Karpas-422 (cell line): Measurements from ENCODE around the gene MKI67. TPM values are rescaled to one million over a fixed set of nuclear protein-coding genes. Genes with fewer than 3 reads are reported as not detected.
"Not testable (repeated sequence)": the region's sequence is repeated elsewhere in the genome, so short reads cannot be mapped to it uniquely, and the experiment has no call there.

Source experiments
- DNase-seq: peaks from one replicate; pipeline ENCODE4 v3.0.0-alpha.2; 2015
- H2AFZ ChIP-seq: fragments of 200-600 bp; sonication (generic); 2 replicates; pipeline ENCODE4 v1.6.1; 2014; ENCODE audit warnings: antibody characterized with exemption, low read length, mixed read lengths
- H3K27ac ChIP-seq: fragments of 200-600 bp; sonication (generic); 2 replicates; pipeline ENCODE4 v1.5.1; 2014; ENCODE audit warnings: mild to moderate bottlenecking, low read length, moderate library complexity
- H3K27me3 ChIP-seq: fragments of 200-600 bp; sonication (generic); 2 replicates; pipeline ENCODE4 v1.6.1; 2014; ENCODE audit warnings: low read length, mixed read lengths
- H3K36me3 ChIP-seq: fragments of 200-600 bp; sonication (generic); 2 replicates; pipeline ENCODE4 v1.6.1; 2014; ENCODE audit warnings: low read length, mixed read lengths; ENCODE audit not compliant: insufficient read depth
- H3K4me1 ChIP-seq: fragments of 200-600 bp; sonication (generic); 2 replicates; pipeline ENCODE4 v1.6.1; 2014; ENCODE audit warnings: mild to moderate bottlenecking, low read length, mixed read lengths
- H3K4me2 ChIP-seq: fragments of 200-600 bp; sonication (generic); 2 replicates; pipeline ENCODE4 v1.6.1; 2014; ENCODE audit warnings: low read length, low read depth, mild to moderate bottlenecking; ENCODE audit not compliant: poor library complexity, severe bottlenecking
- H3K4me3 ChIP-seq: fragments of 200-600 bp; sonication (generic); 2 replicates; pipeline ENCODE4 v1.5.1; 2014; ENCODE audit warnings: mild to moderate bottlenecking, antibody characterized with exemption, low read length, mixed read lengths
- H3K79me2 ChIP-seq: fragments of 200-600 bp; sonication (generic); 2 replicates; pipeline ENCODE4 v1.6.1; 2014; ENCODE audit warnings: mild to moderate bottlenecking, low read length, mixed read lengths
- H3K9ac ChIP-seq: fragments of 200-600 bp; sonication (generic); 2 replicates; pipeline ENCODE4 v1.6.0; 2014; ENCODE audit warnings: low read length
- H3K9me2 ChIP-seq: fragments of 200-600 bp; sonication (generic), shearing (Covaris generic); replicated peaks from 2 replicates; pipeline ENCODE4 v1.6.0; 2014; ENCODE audit warnings: mild to moderate bottlenecking, low read length, moderate library complexity; ENCODE audit not compliant: insufficient read depth
- H3K9me3 ChIP-seq: fragments of 300-700, 200-600 bp; sonication (generic); 2 replicates; pipeline ENCODE4 v1.6.1; 2014; ENCODE audit warnings: low read length, mixed read lengths
- H4K20me1 ChIP-seq: fragments of 200-600 bp; sonication (generic); 2 replicates; pipeline ENCODE4 v1.6.1; 2014; ENCODE audit warnings: mild to moderate bottlenecking, antibody characterized with exemption, low read length, low read depth; ENCODE audit not compliant: insufficient read depth
- total RNA-seq: library from RNA; depleted of rRNA; stranded (reverse); fragments of >200 nt; shearing (Covaris generic); gene quantifications from 2 replicates; pipeline ENCODE4 v1.2.3, GENCODE V29; 2014; ENCODE audit warnings: low replicate concordance

Gene MKI67
- total RNA-seq, 1 experiment from 2014 or later: 23.7 TPM

DNA sequence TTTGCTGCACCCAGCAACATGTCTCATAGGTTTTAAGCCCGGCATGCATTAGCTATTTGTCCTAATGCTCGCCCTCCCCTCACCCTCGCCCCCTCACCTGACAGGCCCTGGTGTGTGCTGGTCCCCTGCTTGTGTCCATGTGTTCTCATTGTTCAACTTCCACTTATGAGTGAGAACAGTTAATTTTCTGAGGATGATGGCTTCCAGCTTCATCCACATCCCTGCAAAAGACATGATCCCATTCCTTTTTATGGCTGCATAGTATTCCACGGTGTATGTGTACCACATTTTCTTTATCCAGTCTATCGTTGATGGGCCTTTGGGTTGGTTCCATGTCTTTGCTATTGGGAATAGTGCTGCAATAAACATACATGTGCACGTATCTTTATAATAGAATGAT is 40.9 kb upstream of the MKI67 start:
- not testable (repeated sequence) for H3K79me2 ChIP-seq, H3K27ac ChIP-seq, H3K9me2 ChIP-seq, DNase-seq, H3K4me1 ChIP-seq, H3K27me3 ChIP-seq, H3K36me3 ChIP-seq, H3K4me2 ChIP-seq, H4K20me1 ChIP-seq, H3K9me3 ChIP-seq, H2AFZ ChIP-seq, H3K4me3 ChIP-seq, H3K9ac ChIP-seq

DNA sequence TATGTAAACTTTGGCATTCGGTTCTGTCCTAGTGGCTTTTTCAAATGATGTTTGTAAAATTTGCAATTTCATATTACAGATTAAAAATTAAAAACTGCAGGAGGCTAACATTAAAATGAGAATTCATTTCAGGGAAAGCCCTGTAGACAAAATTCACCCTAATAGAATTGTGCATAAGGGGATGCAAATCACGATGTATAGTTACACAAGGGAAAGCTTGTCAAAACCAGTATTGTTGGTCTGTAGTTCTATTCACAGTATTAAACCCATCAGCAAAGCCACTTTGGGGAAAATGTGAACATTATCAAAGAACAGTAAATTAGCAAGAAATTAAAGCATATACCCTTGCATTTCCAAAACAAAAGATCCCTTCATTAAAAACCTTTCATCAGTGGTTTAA is 39.9 kb upstream of the MKI67 start:
- Histone ChIP-seq H3K4me2 (no peak overlapping the region), H3K9me2 (no peaks in the 10 kb centered on the region), H3K9me3 (no peaks in the 10 kb centered on the region), H2AFZ (no peak overlapping the region), H3K27ac (no peak overlapping the region), H3K9ac (no peak overlapping the region), H4K20me1 (no peaks in the 10 kb centered on the region), H3K4me1 (peaks cover 3% of the 10 kb centered on the region), H3K79me2 (no peaks in the 10 kb centered on the region), H3K4me3 (no peak overlapping the region), H3K27me3 (no peaks in the 10 kb centered on the region), H3K36me3 (no peaks in the 10 kb centered on the region)
- no peak for DNase-seq

DNA sequence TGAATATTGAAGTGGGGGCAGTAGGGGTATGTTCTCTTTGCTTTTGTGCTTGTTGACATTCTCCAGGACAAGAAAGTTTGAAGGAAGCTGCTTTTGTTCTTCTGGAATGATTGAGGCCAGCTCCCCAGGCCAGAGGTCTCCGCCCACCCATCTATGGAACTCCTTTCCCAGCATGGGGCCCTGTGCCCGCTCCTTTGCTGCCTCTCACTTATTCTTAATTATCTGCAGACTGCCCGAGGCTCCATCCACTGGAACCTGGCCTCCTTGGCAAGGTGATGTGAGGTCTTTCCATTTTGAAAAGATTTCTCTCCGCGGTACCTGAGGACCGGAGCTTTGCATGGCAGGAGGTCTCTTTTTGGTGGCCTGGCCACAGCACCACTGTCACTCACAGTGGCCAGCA is 39.3 kb upstream of the MKI67 start:
- Histone ChIP-seq H4K20me1 (no peaks in the 10 kb centered on the region), H3K27ac (no peak overlapping the region), H3K9ac (no peak overlapping the region), H3K9me2 (no peaks in the 10 kb centered on the region), H3K9me3 (no peaks in the 10 kb centered on the region), H3K36me3 (no peaks in the 10 kb centered on the region), H2AFZ (no peak overlapping the region), H3K79me2 (no peaks in the 10 kb centered on the region), H3K4me1 (peaks cover 6% of the 10 kb centered on the region), H3K4me3 (no peak overlapping the region), H3K27me3 (no peaks in the 10 kb centered on the region), H3K4me2 (no peak overlapping the region)
- DNase-seq: no peak

DNA sequence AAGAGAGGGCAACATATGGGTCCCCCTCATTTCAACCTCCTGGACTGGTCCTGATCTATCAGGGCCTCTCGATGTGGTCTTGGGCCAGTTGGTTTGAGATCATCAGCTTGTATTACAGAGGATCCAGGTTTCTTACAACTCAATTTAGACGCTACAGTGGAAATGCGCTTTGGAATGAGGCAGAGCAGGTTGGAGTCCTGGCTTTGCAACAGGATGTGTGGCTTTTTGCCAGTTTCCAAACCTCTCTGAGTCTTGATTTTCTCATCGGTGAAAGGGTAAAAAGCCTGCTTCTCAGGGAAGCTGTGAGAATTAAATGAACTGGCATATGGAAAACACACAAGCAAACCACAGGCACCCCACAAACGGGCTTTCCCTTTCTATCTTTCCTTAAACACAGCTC is 37.5 kb upstream of the MKI67 start:
- no peaks in the 10 kb centered on the region for H3K9me2 ChIP-seq
- no peak overlapping the region for H2AFZ ChIP-seq
- H3K4me1 ChIP-seq: peaks cover 6% of the 10 kb centered on the region
- no peak overlapping the region for H3K27ac ChIP-seq
- no peak for DNase-seq
- H3K9me3 ChIP-seq: no peaks in the 10 kb centered on the region
- H3K36me3 ChIP-seq: no peaks in the 10 kb centered on the region
- H3K4me3 ChIP-seq: no peak overlapping the region
- H3K4me2 ChIP-seq: no peak overlapping the region
- H3K9ac ChIP-seq: no peak overlapping the region
- no peaks in the 10 kb centered on the region for H3K27me3 ChIP-seq
- no peaks in the 10 kb centered on the region for H3K79me2 ChIP-seq
- no peaks in the 10 kb centered on the region for H4K20me1 ChIP-seq

DNA sequence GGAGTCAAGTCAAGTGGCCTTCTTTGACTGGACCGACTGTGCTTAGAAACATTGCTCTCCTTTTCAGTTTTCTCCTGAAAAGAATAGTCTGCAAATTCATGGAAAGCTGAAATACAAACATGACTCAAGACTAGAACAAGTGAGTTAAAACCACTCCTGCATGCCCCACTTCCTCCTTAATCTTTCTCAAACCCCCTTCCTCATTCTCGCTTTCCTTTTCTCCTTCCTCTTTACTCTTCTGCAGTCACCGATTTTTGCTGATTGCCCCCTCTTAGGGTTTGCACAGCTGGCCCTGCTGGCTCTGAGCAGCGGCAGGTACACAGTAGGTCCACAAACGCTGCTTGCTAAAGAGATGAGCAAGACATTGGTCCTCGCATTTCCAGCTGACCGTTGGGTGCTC is 34.8 kb upstream of the MKI67 start:
- Histone ChIP-seq H4K20me1 (no peaks in the 10 kb centered on the region), H3K9me3 (no peaks in the 10 kb centered on the region), H3K27ac (no peak overlapping the region), H3K4me2 (no peak overlapping the region), H2AFZ (no peak overlapping the region), H3K4me3 (no peak overlapping the region), H3K4me1 (peaks cover 6% of the 10 kb centered on the region), H3K79me2 (no peaks in the 10 kb centered on the region), H3K27me3 (no peaks in the 10 kb centered on the region), H3K9me2 (no peaks in the 10 kb centered on the region), H3K36me3 (no peaks in the 10 kb centered on the region), H3K9ac (no peak overlapping the region)
- peak; percentile 58 for DNase-seq

DNA sequence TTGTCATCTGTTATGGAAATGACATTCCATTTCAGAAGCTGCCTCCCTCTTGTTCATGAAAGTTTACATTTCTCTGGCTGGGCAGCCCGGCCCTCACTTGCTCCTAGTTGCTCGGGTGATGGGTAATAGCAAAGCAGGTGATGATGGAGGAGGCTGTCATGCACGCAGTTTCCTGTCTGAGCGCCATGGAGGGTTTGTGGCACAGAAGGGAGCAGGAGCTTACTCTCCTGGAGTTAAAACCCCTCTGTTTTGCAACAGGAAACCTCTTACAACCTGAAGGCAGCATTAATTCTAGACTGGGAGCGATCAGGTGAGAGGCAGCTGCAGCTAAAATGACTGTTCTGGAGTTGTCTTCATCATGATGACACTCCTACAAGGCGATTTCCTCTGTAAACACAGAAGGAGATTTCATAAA is 34.1 kb upstream of the MKI67 start:
- Histone ChIP-seq H3K27ac (no peak overlapping the region), H3K4me3 (no peak overlapping the region), H2AFZ (no peak overlapping the region), H3K27me3 (no peaks in the 10 kb centered on the region), H3K9me3 (no peaks in the 10 kb centered on the region), H3K79me2 (no peaks in the 10 kb centered on the region), H3K36me3 (no peaks in the 10 kb centered on the region), H3K4me1 (peaks cover 6% of the 10 kb centered on the region), H3K9me2 (no peaks in the 10 kb centered on the region), H3K4me2 (no peak overlapping the region), H4K20me1 (no peaks in the 10 kb centered on the region), H3K9ac (no peak overlapping the region)
- DNase-seq: no peak

DNA sequence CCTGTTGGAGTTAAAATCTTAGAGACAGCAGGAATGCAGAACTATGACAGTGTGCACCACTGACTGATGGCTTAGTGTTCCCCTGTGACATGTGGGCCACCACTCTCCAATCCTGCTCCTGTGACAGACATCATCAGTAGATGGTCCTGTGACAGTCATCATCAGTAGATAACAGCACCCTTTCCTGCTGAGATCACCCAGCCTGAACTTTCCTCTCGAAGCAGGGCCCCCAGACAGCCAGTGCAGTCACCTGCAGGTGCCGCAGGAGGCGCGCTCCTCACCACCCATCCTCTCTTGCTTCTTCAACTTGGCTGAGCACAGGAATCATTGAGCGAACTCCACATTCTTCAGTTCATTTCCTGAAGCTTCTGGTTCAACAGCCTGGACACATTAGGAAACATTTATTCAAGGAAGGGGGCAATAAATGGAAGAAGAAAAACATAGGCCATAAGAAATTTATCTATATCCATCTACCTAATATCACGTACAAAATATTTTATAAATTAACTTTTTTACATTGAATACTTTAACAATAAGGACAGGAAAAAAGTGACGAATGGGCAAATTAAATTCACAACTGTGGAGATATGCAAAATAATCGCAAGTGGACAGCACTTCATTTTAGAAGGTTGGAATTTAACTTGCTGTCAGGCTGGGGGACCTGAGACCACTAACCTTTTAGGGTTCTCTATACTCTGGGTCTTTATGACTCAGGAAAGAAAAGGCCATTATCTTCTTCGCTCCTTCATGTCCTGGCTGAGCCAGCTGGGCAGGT is 32.0 kb upstream of the MKI67 start:
- H3K27me3 ChIP-seq: no peaks in the 10 kb centered on the region
- no peaks in the 10 kb centered on the region for H3K79me2 ChIP-seq
- H3K9me2 ChIP-seq: no peaks in the 10 kb centered on the region
- no peaks in the 10 kb centered on the region for H3K36me3 ChIP-seq
- no peak overlapping the region for H3K9ac ChIP-seq
- peak; percentile 52 for DNase-seq
- peaks cover 6% of the 10 kb centered on the region for H3K4me1 ChIP-seq
- H3K9me3 ChIP-seq: no peaks in the 10 kb centered on the region
- no peak overlapping the region for H3K4me3 ChIP-seq
- no peak overlapping the region for H3K27ac ChIP-seq
- H2AFZ ChIP-seq: no peak overlapping the region
- no peak overlapping the region for H3K4me2 ChIP-seq
- H4K20me1 ChIP-seq: no peaks in the 10 kb centered on the region

DNA sequence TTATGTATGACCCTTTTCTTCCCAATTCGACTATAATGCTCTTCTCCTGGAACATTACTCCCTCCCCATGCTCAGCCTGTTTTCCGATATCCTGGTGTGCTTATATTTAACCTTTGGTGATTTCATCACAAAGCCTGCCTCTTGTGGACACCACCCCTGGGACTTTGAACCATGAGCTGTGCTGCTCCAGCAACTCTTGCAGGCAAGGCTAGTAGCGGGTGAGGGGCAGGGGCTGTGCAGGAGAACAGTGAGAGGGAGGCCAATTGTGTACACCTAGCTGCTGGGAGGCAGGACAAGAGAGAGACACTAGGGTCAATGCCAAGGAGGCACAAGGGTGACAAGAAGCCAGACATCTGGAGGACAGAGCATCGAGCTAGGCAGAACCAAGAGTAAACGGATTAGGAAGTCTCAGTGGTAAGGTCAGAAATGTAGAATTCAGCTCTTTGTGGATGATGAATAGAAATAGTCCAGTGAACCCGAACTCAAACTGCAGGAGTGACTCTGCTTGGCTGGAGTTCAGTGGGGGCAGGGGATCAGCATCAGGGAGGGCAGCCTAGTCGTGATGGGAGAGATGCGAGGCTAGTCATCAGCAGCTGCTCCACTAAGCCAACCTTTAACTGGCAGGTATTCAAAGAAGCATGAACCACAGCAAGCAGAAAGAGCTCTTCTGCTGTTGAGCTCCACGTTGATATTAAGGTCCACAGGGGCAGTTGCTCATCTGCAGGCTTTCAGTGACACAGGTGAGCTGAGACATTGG is 31.0 kb upstream of the MKI67 start:
- peaks cover 6% of the 10 kb centered on the region for H3K4me1 ChIP-seq
- H3K36me3 ChIP-seq: no peaks in the 10 kb centered on the region
- no peaks in the 10 kb centered on the region for H3K9me3 ChIP-seq
- H4K20me1 ChIP-seq: no peaks in the 10 kb centered on the region
- H3K27ac ChIP-seq: no peak overlapping the region
- H3K9ac ChIP-seq: no peak overlapping the region
- H2AFZ ChIP-seq: no peak overlapping the region
- no peaks in the 10 kb centered on the region for H3K27me3 ChIP-seq
- H3K4me2 ChIP-seq: no peak overlapping the region
- H3K9me2 ChIP-seq: no peaks in the 10 kb centered on the region
- DNase-seq: no peak
- H3K79me2 ChIP-seq: no peaks in the 10 kb centered on the region
- no peak overlapping the region for H3K4me3 ChIP-seq
